ENCODE data around the gene ABCC3. TPM values are rescaled to one million over a fixed set of nuclear protein-coding genes. Genes with fewer than 3 reads are reported as not detected.
A peak's percentile ranks its signal among the peaks of the same experiment; 100 is the strongest.

ABCC3 gene
- total and polyA plus RNA-seq, 8 donors, result 13.6 to 1,043 (median 188) TPM

GRCh38 chr17:50604513-50604912 lies 30.2 kb upstream of the ABCC3 start:
- H3K4me3 ChIP-seq, result no peak overlapping the region
- peaks cover 0 to 44% (median 0%) of the 10 kb centered on the region in 3 donors for H3K27me3 ChIP-seq
- peak; percentile 37 to 95 for DNase-seq
- H3K27ac ChIP-seq, result no peak overlapping the region
- H3K9me3 ChIP-seq, result no peaks in the 10 kb centered on the region
- TF ChIP-seq POLR2A (IDR thresholded peaks at IDR 0.05) (no peak), EP300 (IDR thresholded peaks at IDR 0.05) (no peak), POLR2AphosphoS5 (IDR thresholded peaks at IDR 0.05) (no peak), CTCF (IDR thresholded peaks at IDR 0.05) (no peak)
- peaks cover 0 to 12% (median 11%) of the 10 kb centered on the region in 4 donors for H3K4me1 ChIP-seq
- H3K36me3 ChIP-seq, result no peaks in the 10 kb centered on the region
- intact Hi-C loops (cut with DNase I; ENCODE audit: low total_unique reads), result no loop called here
- 4 to 23% (median 14%) methylated on average over 2 to 13 of the region's 13 CpGs for WGBS, 5 donors

DNA sequence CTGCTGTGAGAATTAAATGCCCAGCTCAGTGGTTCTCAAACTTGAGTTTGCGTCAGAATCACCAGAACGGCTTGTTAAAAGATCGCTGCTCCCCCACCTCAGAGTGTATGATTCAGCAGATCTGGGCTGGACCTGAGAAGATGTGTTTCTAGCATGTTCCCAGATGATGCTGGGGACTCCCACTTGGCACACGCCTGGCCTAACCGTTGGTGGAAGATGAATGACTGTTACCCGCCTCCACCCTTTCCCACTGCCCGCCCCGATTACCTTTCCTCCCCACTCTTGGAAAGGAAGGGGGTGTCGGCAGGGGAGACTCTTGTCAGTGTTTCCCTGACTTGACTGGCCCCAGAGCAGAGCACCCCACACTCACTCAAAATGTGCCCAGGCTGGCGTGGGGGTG lies 29.3 kb upstream of the ABCC3 start:
- Histone ChIP-seq H3K9me3 (no peaks in the 10 kb centered on the region), H3K36me3 (no peaks in the 10 kb centered on the region), H3K4me1 (peaks cover 0 to 12% (median 11%) of the 10 kb centered on the region in 4 donors), H3K27me3 (peaks cover 0 to 49% (median 0%) of the 10 kb centered on the region in 3 donors), H3K27ac (no peak overlapping the region), H3K4me3 (no peak overlapping the region)
- WGBS, 5 donors, result 67 to 80% (median 71%) methylated on average over 10 of the region's 10 CpGs
- no peak for DNase-seq
- TF ChIP-seq CTCF (IDR thresholded peaks at IDR 0.05) (no peak), POLR2AphosphoS5 (IDR thresholded peaks at IDR 0.05) (no peak), EP300 (IDR thresholded peaks at IDR 0.05) (no peak), POLR2A (IDR thresholded peaks at IDR 0.05) (no peak)
- intact Hi-C loops (cut with DNase I; ENCODE audit: low total_unique reads), result no loop called here

GRCh38 chr17:50607522-50608175 lies 27.0 kb upstream of the ABCC3 start:
- Histone ChIP-seq H3K27me3 (peaks cover 0 to 43% (median 0%) of the 10 kb centered on the region in 3 donors), H3K36me3 (no peaks in the 10 kb centered on the region), H3K4me3 (no peak overlapping the region), H3K27ac (no peak overlapping the region), H3K9me3 (no peaks in the 10 kb centered on the region), H3K4me1 (peaks cover 0 to 12% (median 11%) of the 10 kb centered on the region in 4 donors)
- DNase-seq, result no peak
- WGBS, 5 donors, result 88 to 92% (median 89%) methylated on average over 19 of the region's 19 CpGs
- intact Hi-C loops (cut with DNase I; ENCODE audit: low total_unique reads), result no loop called here
- TF ChIP-seq CTCF (IDR thresholded peaks at IDR 0.05) (no peak), POLR2AphosphoS5 (IDR thresholded peaks at IDR 0.05) (no peak), POLR2A (IDR thresholded peaks at IDR 0.05) (no peak)

GRCh38 chr17:50608700-50609379 lies 25.8 kb upstream of the ABCC3 start:
- Histone ChIP-seq H3K4me3 (no peak overlapping the region), H3K27me3 (peaks cover 0 to 34% (median 0%) of the 10 kb centered on the region in 3 donors), H3K27ac (no peak overlapping the region), H3K36me3 (no peaks in the 10 kb centered on the region), H3K9me3 (no peaks in the 10 kb centered on the region), H3K4me1 (peaks cover 0 to 12% (median 11%) of the 10 kb centered on the region in 4 donors)
- intact Hi-C loops (cut with DNase I; ENCODE audit: low total_unique reads), result no loop called here
- TF ChIP-seq POLR2AphosphoS5 (IDR thresholded peaks at IDR 0.05), result no peak
- TF ChIP-seq POLR2A (IDR thresholded peaks at IDR 0.05), result no peak
- WGBS, 5 donors, result 62 to 71% (median 69%) methylated on average over 22 of the region's 22 CpGs
- no peak for DNase-seq

Data from stomach (tissue), 9 donors.